Neuron (in vitro differentiated cells): ENCODE results near the gene NCKAP5.

ENCODE experiments used
- H2AFZ ChIP-seq: one replicate; pipeline ENCODE4 v1.6.1; 2013; ENCODE audit warnings: low read depth, mild to moderate bottlenecking, inconsistent platforms, low read length, moderate library complexity
- H3K27me3 ChIP-seq: one replicate; pipeline ENCODE4 v1.6.1; 2013; ENCODE audit warnings: low read length; ENCODE audit not compliant: insufficient read depth
- H3K36me3 ChIP-seq: one replicate; pipeline ENCODE4 v1.6.1; 2013; ENCODE audit warnings: low read length; ENCODE audit not compliant: insufficient read depth
- H3K4me1 ChIP-seq: one replicate; pipeline ENCODE4 v1.6.1; 2013; ENCODE audit warnings: low read length; ENCODE audit not compliant: insufficient read depth
- H3K4me3 ChIP-seq: 2 replicates; pipeline ENCODE4 v1.5.1; 2013; ENCODE audit warnings: mild to moderate bottlenecking, low read length, moderate library complexity
- H3K9me3 ChIP-seq: one replicate; pipeline ENCODE4 v1.6.1; 2013; ENCODE audit warnings: low read length

Gene NCKAP5

DNA sequence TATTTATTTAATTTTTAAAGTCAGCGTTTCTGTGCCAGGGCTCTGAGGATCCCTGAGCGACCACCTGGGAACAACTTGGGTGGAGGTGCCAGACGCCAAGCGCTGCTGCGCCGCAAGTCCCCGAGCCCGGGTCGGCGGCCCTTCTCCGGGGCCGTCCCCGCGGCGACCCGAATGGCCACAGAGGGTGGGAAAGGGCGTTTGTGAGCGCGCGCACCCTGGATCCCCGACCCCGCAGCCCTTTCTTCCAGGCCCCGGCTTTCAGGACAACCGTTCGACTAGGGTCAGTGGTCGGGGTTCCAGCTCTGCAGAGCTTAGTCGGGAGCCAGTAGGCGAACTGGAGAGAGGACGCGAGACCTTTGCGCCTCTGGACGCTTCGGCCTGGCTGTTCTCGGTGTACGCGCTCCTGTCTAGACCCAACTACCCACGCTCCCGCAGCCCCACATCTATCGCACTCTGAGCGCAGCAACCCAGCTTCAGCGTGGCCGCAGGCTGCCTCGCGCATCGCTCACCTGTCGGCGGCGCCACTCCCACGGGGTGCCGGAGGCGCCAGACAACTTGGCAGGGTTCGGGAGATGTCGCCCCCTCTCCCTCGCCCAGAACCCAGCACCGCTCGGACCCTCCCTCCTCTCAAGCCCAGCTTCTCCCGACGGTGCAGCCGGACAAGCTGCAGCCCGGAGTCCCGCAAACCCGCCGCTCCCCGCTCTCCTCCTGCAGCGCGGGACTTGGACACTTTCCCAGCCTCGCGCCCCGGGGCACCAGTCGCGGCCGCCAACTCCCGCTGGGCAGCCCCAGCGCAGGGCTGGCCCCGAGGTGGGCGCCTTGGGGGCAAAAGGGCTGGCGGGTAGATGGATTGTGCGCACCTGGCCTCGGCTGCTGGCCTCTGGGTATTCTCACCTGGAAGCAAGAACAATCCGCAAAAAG, 899.0 kb downstream of the NCKAP5 start:
- peaks cover 4% of the 10 kb centered on the region for H3K36me3 ChIP-seq
- H3K4me1 ChIP-seq = peaks cover 40% of the 10 kb centered on the region
- H2AFZ ChIP-seq = peak overlapping the region; percentile 32
- H3K9me3 ChIP-seq = no peaks in the 10 kb centered on the region
- peak overlapping the region; percentile 57 for H3K4me3 ChIP-seq
- H3K27me3 ChIP-seq = no peaks in the 10 kb centered on the region

DNA sequence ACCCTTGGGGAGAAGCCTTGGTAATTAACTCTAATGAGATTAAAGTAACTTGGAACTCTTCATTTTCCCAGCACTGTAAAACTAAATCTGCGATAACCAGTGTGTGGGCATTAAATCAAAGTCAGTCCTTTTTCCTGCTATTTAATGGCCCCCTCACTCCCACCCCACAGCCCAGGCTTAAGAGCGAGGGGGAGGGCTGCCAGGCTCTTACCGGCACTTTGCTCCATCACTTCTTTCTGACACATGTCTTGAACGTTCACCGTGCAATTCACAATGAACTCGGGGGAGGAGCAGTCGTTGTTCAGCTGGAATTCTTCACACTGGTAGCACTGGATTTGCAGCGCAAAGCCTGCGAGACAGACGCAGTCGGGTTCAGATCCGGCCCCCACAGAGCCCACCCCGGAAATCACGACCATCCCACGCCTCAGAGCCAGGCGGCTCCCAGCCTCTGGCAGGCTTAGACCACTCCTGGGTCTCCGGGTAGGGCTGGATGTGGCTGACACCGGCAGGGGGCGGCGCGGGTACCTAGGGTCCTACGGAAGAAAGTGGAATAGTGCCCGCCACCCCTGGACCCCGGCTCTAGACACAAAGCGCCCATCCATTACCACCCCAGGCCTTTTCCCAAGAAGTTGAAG, 900.0 kb downstream of the NCKAP5 start:
- H3K4me1 ChIP-seq = peaks cover 40% of the 10 kb centered on the region
- peak overlapping the region; percentile 57 for H3K4me3 ChIP-seq
- H3K27me3 ChIP-seq = no peaks in the 10 kb centered on the region
- peaks cover 4% of the 10 kb centered on the region for H3K36me3 ChIP-seq
- no peaks in the 10 kb centered on the region for H3K9me3 ChIP-seq
- H2AFZ ChIP-seq = peak overlapping the region; percentile 32

GRCh38 chr2:132667706-132668105, 900.6 kb downstream of the NCKAP5 start:
- H2AFZ ChIP-seq = no peak overlapping the region
- no peaks in the 10 kb centered on the region for H3K27me3 ChIP-seq
- peaks cover 36% of the 10 kb centered on the region for H3K4me1 ChIP-seq
- H3K9me3 ChIP-seq = no peaks in the 10 kb centered on the region
- H3K36me3 ChIP-seq = peaks cover 4% of the 10 kb centered on the region
- H3K4me3 ChIP-seq = peak overlapping the region; percentile 57

GRCh38 chr2:132665401-132666140, 902.7 kb downstream of the NCKAP5 start:
- H3K9me3 ChIP-seq = no peaks in the 10 kb centered on the region
- H2AFZ ChIP-seq = no peak overlapping the region
- no peak overlapping the region for H3K4me3 ChIP-seq
- no peaks in the 10 kb centered on the region for H3K27me3 ChIP-seq
- H3K36me3 ChIP-seq = peaks cover 14% of the 10 kb centered on the region
- peaks cover 16% of the 10 kb centered on the region for H3K4me1 ChIP-seq

- H3K9me3 ChIP-seq = no peaks in the 10 kb centered on the region
- no peaks in the 10 kb centered on the region for H3K27me3 ChIP-seq
- H3K4me1 ChIP-seq = peaks cover 11% of the 10 kb centered on the region
- H3K36me3 ChIP-seq = peaks cover 20% of the 10 kb centered on the region
- no peak overlapping the region for H2AFZ ChIP-seq
- H3K4me3 ChIP-seq = no peak overlapping the region
Observed at GRCh38 chr2:132664096-132664495, 904.2 kb downstream of the NCKAP5 start.

DNA sequence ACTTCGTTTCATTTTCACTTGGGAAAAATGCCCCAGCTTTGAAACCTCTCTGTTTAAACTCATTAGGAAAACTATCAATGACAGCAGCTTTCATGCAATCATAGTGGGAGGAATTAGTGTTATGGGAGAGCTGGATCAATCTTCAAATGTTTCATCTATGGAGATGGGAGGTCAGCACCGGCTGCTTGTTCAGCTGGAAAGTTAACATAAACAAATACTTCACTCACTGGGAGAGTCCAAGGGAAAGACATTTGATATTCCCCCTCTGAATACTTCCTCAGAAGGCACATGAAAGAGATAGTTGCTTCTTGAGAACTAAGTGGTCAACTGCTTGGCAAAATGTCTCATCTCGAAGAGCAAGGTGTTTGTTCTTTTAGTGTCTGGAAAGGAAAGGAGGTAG, 905.5 kb downstream of the NCKAP5 start:
- H3K4me3 ChIP-seq = no peak overlapping the region
- H3K27me3 ChIP-seq = no peaks in the 10 kb centered on the region
- H3K4me1 ChIP-seq = peaks cover 4% of the 10 kb centered on the region
- no peak overlapping the region for H2AFZ ChIP-seq
- H3K36me3 ChIP-seq = peaks cover 20% of the 10 kb centered on the region
- no peaks in the 10 kb centered on the region for H3K9me3 ChIP-seq

- no peak overlapping the region for H2AFZ ChIP-seq
- H3K36me3 ChIP-seq = peaks cover 16% of the 10 kb centered on the region
- H3K4me3 ChIP-seq = no peak overlapping the region
- H3K27me3 ChIP-seq = no peaks in the 10 kb centered on the region
- peaks cover 17% of the 10 kb centered on the region for H3K4me1 ChIP-seq
- H3K9me3 ChIP-seq = no peaks in the 10 kb centered on the region
Observed at GRCh38 chr2:132659331-132659730, 908.9 kb downstream of the NCKAP5 start.

DNA sequence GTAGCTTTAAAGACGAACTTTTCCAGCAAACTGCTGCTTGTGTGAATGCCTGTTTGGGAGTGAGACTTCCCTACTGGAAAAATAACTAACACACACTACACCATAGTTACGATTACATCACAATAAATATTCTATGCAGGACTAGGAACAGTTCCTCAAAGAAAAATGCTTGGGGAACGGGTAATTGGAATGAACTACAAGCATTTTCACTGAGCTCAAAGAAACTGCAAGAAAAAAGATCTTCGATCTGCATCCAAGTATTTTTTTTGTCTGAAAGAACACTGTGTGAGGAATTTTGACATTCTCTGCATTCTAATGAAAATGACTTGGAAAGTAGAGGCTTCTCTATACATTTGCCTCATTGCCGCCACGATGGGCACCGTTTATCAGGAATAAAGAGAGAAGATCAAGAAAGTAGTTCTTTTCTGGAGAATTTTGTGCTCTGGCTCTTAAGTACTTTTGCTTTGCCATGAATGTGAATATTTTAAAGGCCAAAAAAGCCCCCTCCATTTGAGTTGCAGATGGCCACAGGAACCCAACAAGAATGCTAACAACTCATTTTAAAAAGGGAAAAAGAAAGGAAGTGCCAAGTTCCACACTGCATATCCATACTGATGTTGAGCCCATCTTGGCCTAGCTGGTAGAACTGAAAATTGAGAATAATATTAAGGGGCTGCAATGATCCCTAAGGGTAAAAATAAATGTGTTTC, 911.8 kb downstream of the NCKAP5 start:
- Histone ChIP-seq H3K4me1 (peaks cover 21% of the 10 kb centered on the region), H3K9me3 (no peaks in the 10 kb centered on the region), H3K27me3 (no peaks in the 10 kb centered on the region), H3K36me3 (peaks cover 15% of the 10 kb centered on the region), H2AFZ (no peak overlapping the region), H3K4me3 (no peak overlapping the region)

GRCh38 chr2:132654968-132655367, 913.3 kb downstream of the NCKAP5 start:
- H3K4me1 ChIP-seq = peaks cover 21% of the 10 kb centered on the region
- H2AFZ ChIP-seq = no peak overlapping the region
- H3K27me3 ChIP-seq = no peaks in the 10 kb centered on the region
- H3K4me3 ChIP-seq = no peak overlapping the region
- peaks cover 6% of the 10 kb centered on the region for H3K36me3 ChIP-seq
- H3K9me3 ChIP-seq = no peaks in the 10 kb centered on the region

- H3K4me1 ChIP-seq = peaks cover 21% of the 10 kb centered on the region
Observed at GRCh38 chr2:132654335-132654734, 913.9 kb downstream of the NCKAP5 start.

DNA sequence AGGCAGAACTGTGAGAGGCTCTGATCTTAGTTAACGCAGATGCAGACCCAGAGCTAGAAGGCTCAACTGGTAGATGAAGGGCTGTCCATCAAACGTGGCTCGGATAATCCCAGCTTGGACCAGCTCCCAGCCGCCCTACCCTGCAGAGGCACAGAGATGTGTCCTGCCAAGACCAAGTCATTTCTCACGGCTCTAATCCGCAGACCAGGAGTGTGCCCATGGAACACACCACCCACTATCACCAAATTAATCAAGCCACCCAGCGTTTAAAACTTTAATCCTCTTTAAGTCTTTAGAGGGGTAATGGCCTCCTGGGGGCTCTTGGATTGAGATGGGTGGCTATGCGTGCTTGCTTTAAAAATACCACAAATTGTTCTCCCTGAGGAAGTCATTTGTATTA, 915.8 kb downstream of the NCKAP5 start:
- no peak overlapping the region for H2AFZ ChIP-seq
- no peaks in the 10 kb centered on the region for H3K9me3 ChIP-seq
- no peaks in the 10 kb centered on the region for H3K36me3 ChIP-seq
- H3K27me3 ChIP-seq = no peaks in the 10 kb centered on the region
- peaks cover 21% of the 10 kb centered on the region for H3K4me1 ChIP-seq
- no peak overlapping the region for H3K4me3 ChIP-seq

More at GRCh38 chr2:132654335-132654734, 913.9 kb downstream of the NCKAP5 start:
- Histone ChIP-seq H3K4me3 (no peak overlapping the region), H2AFZ (no peak overlapping the region), H3K27me3 (no peaks in the 10 kb centered on the region), H3K9me3 (no peaks in the 10 kb centered on the region), H3K36me3 (peaks cover 3% of the 10 kb centered on the region)

DNA sequence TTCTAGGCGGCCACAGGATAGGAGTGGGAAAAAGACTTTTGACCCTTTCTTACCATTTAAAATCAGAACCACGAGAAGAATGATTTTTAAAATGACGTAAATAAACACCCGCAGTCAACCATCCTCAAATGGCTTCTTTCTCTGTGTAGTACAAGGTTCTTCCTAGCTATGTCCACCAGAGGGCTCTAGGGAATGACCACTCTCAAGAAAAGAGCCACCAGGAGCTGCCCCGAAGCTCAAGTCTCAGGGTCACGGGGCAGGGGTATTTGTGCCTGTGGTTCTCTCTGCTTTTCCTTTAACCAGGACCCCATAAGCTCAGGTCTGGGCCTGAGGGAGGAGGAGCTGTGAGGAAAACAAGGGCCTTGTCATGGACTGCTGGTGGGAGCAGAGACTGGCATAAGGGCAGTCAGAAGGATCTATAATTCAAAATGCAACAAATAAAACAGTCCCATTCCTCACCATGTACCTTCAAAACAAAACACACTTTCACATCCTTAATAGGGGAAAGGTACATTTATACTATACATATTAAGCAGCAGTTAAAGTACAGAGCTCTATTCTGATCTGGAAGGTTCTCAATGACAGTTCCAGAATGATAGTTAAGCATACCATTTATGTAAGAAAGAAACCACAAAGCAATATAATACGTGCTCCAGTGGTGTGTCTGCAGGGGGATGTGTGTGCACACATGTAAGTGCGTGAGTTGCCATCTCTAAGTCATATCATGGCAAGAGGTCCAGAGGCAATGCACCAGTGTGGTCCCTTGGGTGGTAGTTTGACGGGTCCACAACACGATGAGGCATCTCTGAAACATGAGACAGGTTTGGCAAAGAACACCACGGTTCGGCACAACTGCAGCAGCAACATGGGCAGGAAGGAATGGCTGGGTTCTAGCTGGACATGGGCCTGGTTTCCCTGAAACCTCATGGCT, 916.9 kb downstream of the NCKAP5 start:
- no peaks in the 10 kb centered on the region for H3K36me3 ChIP-seq
- H3K9me3 ChIP-seq = no peaks in the 10 kb centered on the region
- no peak overlapping the region for H2AFZ ChIP-seq
- no peak overlapping the region for H3K4me3 ChIP-seq
- H3K27me3 ChIP-seq = no peaks in the 10 kb centered on the region
- peaks cover 14% of the 10 kb centered on the region for H3K4me1 ChIP-seq
